HFFc6 (cell line): ENCODE measurements around the gene B3GAT3. TPM values are rescaled to one million over a fixed set of nuclear protein-coding genes. Genes with fewer than 3 reads are reported as not detected.
A peak's percentile ranks its signal among the peaks of the same experiment; 100 is the strongest.
"Not testable (repeated sequence)": the region's sequence is repeated elsewhere in the genome, so short reads cannot be mapped to it uniquely, and the experiment has no call there.

Experiments used
- DNase-seq: peaks from one replicate; pipeline ENCODE4 v3.0.0-alpha.2; 2018
- H3K27ac Mint-ChIP-seq: 2 replicates; pipeline ENCODE4 v1.8.0; 2020; ENCODE audit warnings: mild to moderate bottlenecking, mixed read lengths
- H3K27me3 Mint-ChIP-seq: 2 replicates; pipeline ENCODE4 v1.8.0; 2021; ENCODE audit warnings: mild to moderate bottlenecking, moderate library complexity, mixed read lengths; ENCODE audit not compliant: insufficient read depth
- H3K36me3 Mint-ChIP-seq: 2 replicates; pipeline ENCODE4 v1.8.0; 2021; ENCODE audit warnings: low read depth, mixed read lengths
- H3K4me1 Mint-ChIP-seq: 2 replicates; pipeline ENCODE4 v1.8.0; 2020; ENCODE audit warnings: low read depth, mixed read lengths
- H3K4me3 Mint-ChIP-seq: 2 replicates; pipeline ENCODE4 v1.8.0; 2020; ENCODE audit warnings: mild to moderate bottlenecking, moderate library complexity, mixed read lengths
- H3K9me3 Mint-ChIP-seq: 2 replicates; pipeline ENCODE4 v1.8.0; 2020; ENCODE audit warnings: mild to moderate bottlenecking, mixed read lengths
- CTCF ChIP-seq: fragments of 200-600 bp; sonication (generic); IDR thresholded peaks from 2 replicates; pipeline ENCODE4 v1.5.0; 2021; ENCODE audit warnings: antibody characterized with exemption, mild to moderate bottlenecking
- total RNA-seq, 6 experiments: library from RNA; stranded (reverse); fragmentation: NEBNext Ultra II Directional; extraction: Animal tissue kit (Norgen Biotek cat#: 25700); gene quantifications; 2 replicates in 1 of 6; 3 replicates in 5 of 6; pipeline ENCODE4 v1.2.3, GENCODE V29; 2021

Gene B3GAT3
- total RNA-seq, 6 experiments from 2014 or later, result 57.9 to 93.2 (median 63.0) TPM

- no peaks in the 10 kb centered on the region for H3K9me3 Mint-ChIP-seq
These were observed 5.9 kb upstream of the B3GAT3 start for GRCh38 chr11:62627713-62628112.

DNA sequence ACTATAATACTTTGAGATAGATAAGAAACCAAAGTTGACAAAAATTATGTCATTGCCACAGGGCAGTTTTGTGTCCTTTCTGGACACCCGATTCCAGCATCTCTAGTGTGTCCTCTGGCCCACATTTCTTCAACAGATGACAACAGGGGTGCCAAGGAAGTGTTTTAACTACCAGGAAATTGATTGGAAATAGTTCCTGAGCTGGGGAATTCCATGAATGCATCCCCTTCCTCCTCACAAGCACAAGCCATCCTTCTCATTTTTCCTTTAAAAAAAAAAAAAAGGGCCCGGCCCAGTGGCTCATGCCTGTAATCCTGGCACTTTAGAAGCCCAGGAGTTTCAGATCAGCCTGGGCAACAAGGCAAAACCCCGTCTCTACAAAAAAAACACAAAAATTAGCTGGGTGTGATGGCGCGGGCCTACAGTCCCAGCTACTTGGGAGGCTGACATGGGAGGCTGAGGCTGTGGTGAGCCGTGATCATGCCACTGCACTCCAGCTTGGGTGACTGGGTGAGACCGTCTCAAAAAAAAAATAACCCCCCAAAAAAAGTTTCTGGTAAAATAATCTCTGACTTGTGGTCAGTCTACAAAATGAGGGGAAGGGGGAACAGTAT is 797 bp upstream of the B3GAT3 start:
- H3K4me3 Mint-ChIP-seq, result peak overlapping the region; percentile 92
- no peak for DNase-seq
- no peak for TF ChIP-seq CTCF

More at GRCh38 chr11:62627713-62628112, 5.9 kb upstream of the B3GAT3 start:
- peaks cover 49% of the 10 kb centered on the region for H3K36me3 Mint-ChIP-seq
- peaks cover 1% of the 10 kb centered on the region; the same call in 1 of the 2 replicates for H3K27me3 Mint-ChIP-seq
- no peak overlapping the region for H3K4me3 Mint-ChIP-seq
- peaks cover under 1% of the 10 kb centered on the region; the same call in 1 of the 2 replicates for H3K4me1 Mint-ChIP-seq
- no peak overlapping the region for H3K27ac Mint-ChIP-seq
- no peak for DNase-seq
- TF ChIP-seq CTCF, result no peak

GRCh38 chr11:62621027-62621566 is 689 bp downstream of the B3GAT3 start:
- no peaks in the 10 kb centered on the region for H3K9me3 Mint-ChIP-seq
- H3K27ac Mint-ChIP-seq, result peak overlapping the region; percentile 88
- peaks cover 22% of the 10 kb centered on the region for H3K4me1 Mint-ChIP-seq
- no peak for TF ChIP-seq CTCF
- peaks cover 21% of the 10 kb centered on the region; the same call in 1 of the 2 replicates for H3K36me3 Mint-ChIP-seq
- H3K27me3 Mint-ChIP-seq, result no peaks in the 10 kb centered on the region; the same call in 1 of the 2 replicates
- no peak for DNase-seq
- peak overlapping the region; percentile 92 for H3K4me3 Mint-ChIP-seq

More for the DNA sequence above, 797 bp upstream of the B3GAT3 start:
- Mint-ChIP-seq H3K9me3 (no peaks in the 10 kb centered on the region), H3K4me1 (peaks cover 22% of the 10 kb centered on the region), H3K27me3 (no peaks in the 10 kb centered on the region; the same call in 1 of the 2 replicates), H3K27ac (peak overlapping the region; percentile 94), H3K36me3 (peaks cover 28% of the 10 kb centered on the region)

DNA sequence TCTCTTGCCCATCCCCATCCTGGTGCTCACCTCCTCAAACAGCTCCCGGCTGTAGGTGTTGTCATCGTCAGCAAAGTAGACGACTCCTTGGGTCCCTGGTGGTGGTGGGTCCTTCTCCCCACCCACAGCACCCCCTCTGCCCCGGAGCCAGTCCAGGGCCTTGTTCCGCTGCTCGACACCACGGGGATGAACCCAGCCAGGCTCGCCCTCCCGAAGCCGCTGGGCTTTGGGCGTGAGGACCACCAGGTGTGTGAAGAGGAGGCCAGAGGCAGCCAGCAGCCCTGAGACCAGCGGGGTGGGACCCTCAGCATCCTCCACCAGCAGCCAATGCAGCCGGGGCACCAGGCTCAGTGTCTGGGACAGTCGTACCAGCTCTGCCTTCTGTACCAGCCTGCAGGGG is 4.8 kb downstream of the B3GAT3 start:
- not testable (repeated sequence) for H3K27me3 Mint-ChIP-seq, DNase-seq, H3K4me3 Mint-ChIP-seq, H3K36me3 Mint-ChIP-seq, H3K27ac Mint-ChIP-seq, H3K9me3 Mint-ChIP-seq
- peaks cover 30% of the 10 kb centered on the region for H3K4me1 Mint-ChIP-seq

- no peak overlapping the region for H3K4me3 Mint-ChIP-seq
- no peak for TF ChIP-seq CTCF
- peaks cover 4% of the 10 kb centered on the region; the same call in 1 of the 2 replicates for H3K36me3 Mint-ChIP-seq
- H3K27ac Mint-ChIP-seq, result no peak overlapping the region
- H3K9me3 Mint-ChIP-seq, result no peaks in the 10 kb centered on the region
- peaks cover 30% of the 10 kb centered on the region for H3K4me1 Mint-ChIP-seq
- peaks cover 5% of the 10 kb centered on the region for H3K27me3 Mint-ChIP-seq
- DNase-seq, result no peak
These were observed 6.3 kb downstream of the B3GAT3 start for GRCh38 chr11:62615521-62615920.

- H3K9me3 Mint-ChIP-seq, result no peaks in the 10 kb centered on the region
- no peak for DNase-seq
- H3K27me3 Mint-ChIP-seq, result peaks cover 5% of the 10 kb centered on the region
- H3K4me1 Mint-ChIP-seq, result peaks cover 25% of the 10 kb centered on the region
- H3K36me3 Mint-ChIP-seq, result peaks cover 11% of the 10 kb centered on the region
- TF ChIP-seq CTCF, result no peak
- no peak overlapping the region for H3K4me3 Mint-ChIP-seq
- peak overlapping the region; percentile 15; the same call in 1 of the 2 replicates for H3K27ac Mint-ChIP-seq
These were observed 7.5 kb downstream of the B3GAT3 start for GRCh38 chr11:62614275-62614674.
